Stimulated activated CD4-positive, alpha-beta T cell treated with anti-CD3 and anti-CD28 coated beads, TNF-alpha, amount 100 ng/mL, for 24 hours (primary cell): ENCODE results near the gene FAM219B.
"Not testable (repeated sequence)": the region's sequence is repeated elsewhere in the genome, so short reads cannot be mapped to it uniquely, and the experiment has no call there.

Source experiments
- DNase-seq, 3 experiments: peaks; one replicate each; pipeline ENCODE4 v3.0.0-alpha.2; 2020; ENCODE audit warnings: low read depth in 3 of 3

Gene FAM219B, protein sequence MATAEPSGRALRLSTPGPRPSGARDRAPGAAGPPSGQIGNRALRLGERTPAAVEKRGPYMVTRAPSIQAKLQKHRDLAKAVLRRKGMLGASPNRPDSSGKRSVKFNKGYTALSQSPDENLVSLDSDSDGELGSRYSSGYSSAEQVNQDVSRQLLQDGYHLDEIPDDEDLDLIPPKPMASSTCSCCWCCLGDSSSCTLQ

GRCh38 chr15:74906450-74907162, at the start of gene FAM219B:
FAM219B (minus strand) TSS chr15:74906851; CDS start chr15:74906800, 51 bp downstream.
- DNase-seq: peak; percentile 60 to 79 (median 60)

DNA sequence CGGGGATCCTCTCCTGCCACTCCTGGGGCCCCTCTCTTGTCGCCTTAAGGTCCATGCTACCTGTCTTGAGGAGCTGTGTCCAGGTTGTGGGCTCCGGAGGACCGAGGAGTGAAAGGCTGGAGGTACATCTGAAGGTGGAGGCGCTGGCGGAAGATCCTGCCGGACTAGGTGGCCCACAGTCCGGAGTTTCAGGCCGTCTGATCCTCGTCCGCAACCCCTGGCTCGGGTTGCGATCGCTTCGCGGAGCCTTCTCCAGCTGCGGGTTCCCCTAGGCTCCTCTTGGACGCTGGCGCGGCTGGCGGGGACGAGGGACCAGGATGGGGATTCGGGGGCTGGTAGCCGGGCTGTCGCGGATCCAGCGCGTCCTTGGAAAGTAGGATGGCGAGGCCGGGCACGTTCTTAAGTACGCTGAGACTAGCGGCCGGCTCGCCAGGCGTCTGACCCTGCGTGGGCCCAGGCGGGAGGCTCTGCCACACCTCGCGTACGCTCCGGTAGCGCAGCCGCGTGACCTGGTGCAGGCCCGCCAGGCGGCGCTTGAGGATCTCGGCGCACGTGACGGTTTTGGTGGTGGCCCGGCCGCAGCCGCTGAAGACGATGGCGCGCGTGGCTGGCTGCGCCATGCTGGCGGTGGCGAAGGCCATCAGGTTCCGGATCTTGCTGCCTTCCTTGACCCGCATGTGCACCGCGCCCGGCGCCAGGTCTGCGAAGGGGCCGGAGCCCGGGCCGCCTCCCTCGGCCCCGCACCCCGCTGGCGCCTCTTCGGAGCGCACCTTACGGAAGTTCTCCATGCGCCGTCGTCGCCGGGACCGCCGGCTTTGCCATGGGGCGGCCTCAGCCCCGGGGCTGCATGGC, 49.4 kb upstream of the FAM219B start:
- peak; percentile 45 to 78 (median 47) for DNase-seq

DNA sequence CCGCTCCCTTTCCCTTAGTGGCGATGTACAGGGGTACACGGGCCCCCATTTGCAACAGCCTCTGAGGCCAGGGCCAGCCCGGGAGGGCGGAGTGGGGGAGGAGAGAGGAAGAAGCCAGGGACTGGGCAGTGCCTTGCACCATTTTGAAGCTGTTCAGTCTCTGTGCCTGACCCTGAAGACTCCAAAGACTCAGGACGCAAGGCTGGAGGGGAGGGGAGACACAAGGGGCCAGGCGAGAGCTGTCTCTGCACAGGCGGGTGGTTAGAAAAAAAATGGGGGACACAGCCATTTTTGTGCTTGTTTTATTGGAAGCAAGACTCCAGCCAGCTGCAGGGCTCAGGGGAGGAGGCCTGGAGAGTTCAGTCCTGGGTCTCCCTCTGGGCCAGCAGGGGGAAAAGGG, 48.4 kb upstream of the FAM219B start:
- DNase-seq: no peak

DNA sequence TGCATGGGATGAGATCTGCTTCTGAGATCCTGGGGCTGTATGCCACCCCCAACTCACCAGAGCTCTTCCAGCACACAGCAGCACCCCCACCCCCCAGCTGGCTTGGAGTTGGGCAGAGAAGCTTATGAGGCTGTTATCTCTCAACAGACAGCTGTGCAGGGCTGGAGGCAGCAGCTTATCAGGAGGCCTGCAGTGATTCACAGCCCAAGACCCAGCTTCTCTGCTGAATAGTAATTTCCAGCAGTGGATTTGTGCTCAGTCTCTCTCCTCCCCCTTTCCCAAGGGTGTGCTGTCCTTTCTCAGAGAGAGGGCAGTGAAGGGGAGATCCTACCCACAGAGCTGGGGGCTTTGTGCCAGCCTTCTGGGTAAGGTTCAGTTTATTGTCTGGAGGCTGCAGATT, 47.9 kb upstream of the FAM219B start:
- DNase-seq: no peak

DNA sequence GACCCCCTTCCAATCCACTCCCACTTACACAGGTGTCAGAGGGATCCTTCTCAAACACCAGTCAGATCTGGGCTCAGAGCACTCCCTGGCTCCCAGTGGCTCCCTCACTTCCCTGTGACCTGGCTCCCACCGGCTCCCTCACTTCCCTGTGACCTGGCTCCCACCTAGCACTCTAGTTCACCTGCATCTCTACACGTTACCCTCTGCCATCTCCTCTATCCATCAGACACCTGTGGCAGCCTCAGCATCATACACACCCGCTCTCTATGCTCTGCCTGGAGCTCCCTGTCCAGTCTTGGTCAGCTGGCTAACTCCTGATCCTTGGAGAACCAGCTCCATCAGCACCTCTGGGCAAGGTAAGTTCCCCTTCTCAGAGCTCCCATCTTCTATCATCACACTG, 44.4 kb upstream of the FAM219B start:
- no peak for DNase-seq

DNA sequence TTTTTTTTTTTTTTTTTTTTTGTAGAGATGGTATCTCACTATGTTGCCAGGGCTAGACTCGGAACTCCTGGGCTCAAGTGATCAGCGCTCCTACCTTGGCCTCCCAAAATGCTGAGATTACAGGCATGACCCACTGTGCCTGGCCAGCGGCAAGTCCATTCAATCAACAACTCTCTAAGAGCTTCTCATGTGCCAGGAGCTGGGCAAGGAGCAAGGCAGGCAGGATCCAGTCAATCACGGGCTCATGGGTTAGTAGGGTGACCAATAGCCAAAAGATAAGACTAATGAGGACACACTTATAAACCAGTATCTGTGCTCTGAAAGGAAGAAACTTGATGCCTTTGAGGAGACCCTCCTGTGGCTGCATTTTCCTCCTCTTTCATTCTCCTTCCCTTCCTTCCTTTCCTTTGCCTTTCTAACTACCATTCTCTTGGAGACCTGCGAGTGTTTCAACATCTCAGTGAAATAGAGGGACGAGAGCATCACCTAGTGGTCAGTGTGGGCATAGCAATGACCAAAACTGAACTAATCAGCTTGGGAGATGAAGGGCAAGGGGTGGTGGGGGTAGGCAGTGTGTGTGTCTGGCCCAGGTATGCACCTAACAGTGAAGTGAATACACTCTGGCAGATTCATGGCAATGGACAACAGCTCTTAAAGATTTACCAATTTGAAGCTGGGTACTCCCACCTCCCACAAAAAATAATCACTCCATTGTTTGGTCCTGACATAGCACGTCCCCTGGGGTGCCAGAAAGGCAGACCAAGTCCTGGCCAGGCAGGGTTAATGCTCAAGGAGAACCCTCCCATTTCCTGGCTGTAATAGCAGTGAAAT, 43.6 kb upstream of the FAM219B start:
- peak; percentile 62 to 76 (median 75) for DNase-seq

GRCh38 chr15:74937590-74938371, 31.1 kb upstream of the FAM219B start, which contains the start of gene COX5A:
COX5A (minus strand) TSS chr15:74938073; CDS start chr15:74938014, 59 bp downstream.
- DNase-seq: peak; percentile 85 to 90 (median 87)

DNA sequence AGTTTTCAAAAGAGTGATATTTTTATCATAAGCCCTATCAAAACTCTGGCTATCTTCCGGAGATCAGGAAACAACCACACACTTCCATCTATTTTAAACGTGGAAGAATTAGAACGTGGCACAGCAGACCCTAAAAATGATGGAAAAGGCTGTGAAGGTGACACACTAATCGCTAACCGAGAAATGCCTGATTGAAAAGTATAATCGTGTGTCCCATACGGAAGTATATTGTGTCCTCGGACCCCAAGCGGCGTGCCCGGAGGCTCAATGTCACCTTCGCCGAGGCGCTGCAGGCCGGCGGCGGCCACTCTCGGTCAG, 30.6 kb upstream of the FAM219B start:
- DNase-seq: no peak

- not testable (repeated sequence) for DNase-seq
These were observed 28.5 kb upstream of the FAM219B start for GRCh38 chr15:74935193-74935592.

DNA sequence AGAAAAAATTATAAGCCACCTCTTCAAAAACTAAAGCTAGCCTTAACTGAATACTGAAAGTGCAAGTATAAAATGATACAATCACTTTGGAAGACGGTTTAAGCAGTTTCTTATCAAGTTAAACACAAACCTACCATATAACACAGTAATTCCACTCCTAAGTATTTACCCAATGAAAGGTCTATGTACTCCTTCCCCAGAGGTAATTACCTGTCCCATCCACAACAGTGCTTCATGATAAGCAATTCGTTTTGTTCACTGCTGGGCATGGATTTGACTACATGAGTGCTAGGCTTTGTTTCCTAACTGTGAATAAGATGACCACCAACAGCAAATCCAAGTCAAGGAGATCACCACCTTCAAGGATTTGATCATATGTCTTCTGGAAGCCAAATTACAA, 26.9 kb upstream of the FAM219B start:
- DNase-seq: no peak

GRCh38 chr15:74928771-74929198, 22.1 kb upstream of the FAM219B start:
- DNase-seq: no peak

- no peak for DNase-seq
These were observed 17.9 kb upstream of the FAM219B start for GRCh38 chr15:74924525-74924924.

- no peak for DNase-seq
These were observed 13.8 kb upstream of the FAM219B start for GRCh38 chr15:74920456-74920855.

DNA sequence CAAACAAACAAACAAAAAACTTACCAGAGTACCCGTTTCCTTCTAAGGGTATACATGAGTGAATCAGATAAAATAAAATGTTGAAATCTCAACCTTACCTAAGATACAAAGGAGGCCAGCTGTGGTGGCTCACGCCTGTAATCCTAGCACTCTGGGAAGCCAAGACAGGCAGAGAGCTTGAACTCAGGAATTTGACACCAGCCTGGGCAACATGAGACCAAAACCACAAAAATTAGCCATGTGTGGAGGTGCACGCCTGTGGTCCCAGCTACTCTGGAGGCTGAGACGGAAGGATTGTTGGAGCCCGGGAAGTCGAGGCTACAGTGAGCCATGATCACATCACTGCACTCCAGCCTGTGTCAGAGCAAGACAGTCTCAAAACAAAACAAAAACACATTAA, 11.0 kb upstream of the FAM219B start:
- DNase-seq: no peak

- DNase-seq: not testable (repeated sequence)
These were observed 7.1 kb upstream of the FAM219B start for GRCh38 chr15:74913799-74914198.

GRCh38 chr15:74913041-74913440, 6.4 kb upstream of the FAM219B start:
- no peak for DNase-seq

GRCh38 chr15:74908635-74909034, 2.0 kb upstream of the FAM219B start:
- DNase-seq: no peak

- DNase-seq: no peak
These were observed 666 bp upstream of the FAM219B start for GRCh38 chr15:74907163-74907870.

DNA sequence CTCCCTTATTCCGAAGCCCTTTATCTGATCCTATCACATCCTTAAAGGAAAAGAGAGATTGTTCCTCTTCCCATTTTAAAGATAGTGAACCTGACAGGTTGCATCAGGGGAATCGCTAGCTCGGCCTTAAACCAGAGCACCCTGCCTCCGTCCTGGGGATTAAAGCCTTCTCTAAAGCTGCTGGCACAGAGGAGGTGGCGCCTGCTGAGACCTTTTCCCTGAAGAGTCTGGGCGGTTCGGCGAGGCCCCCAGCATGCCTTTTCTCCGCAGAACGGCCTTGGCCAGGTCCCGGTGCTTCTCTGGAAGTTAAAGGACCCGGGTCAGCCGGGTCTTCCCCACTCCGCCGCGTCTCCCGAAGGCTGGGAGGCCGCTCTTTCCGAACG, 593 bp downstream of the FAM219B start:
- peak in 2 of 3 experiments; percentile 8 to 19 for DNase-seq

GRCh38 chr15:74904190-74904805, 2.4 kb downstream of the FAM219B start:
- no peak for DNase-seq
